Measurements from ENCODE around the gene DES.

DNA sequence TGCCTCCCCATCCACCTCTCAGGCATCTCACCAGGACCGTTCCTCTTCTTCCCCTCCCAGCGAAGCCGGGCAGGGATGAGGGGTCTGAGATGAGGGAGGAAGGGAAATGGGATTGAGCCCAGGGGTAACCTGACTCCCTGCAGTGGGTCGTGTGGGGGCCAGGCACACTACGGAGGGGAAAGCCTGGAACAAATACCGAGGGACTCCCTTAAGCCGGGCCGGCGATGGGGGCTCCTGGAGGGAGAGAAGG, 16.2 kb downstream of the DES start:
- TF ChIP-seq EZH2 (IDR thresholded peaks at IDR 0.05; ENCODE audit: low read length, unreplicated experiment): no peak
- TF ChIP-seq CTCF (conservative IDR thresholded peaks at IDR 0.05; ENCODE audit: low read depth, low read length): no peak
